Measurements from ENCODE around the gene ZNG1B.
"Not testable (repeated sequence)": the region's sequence is repeated elsewhere in the genome, so short reads cannot be mapped to it uniquely, and the experiment has no call there.

Gene ZNG1B

DNA sequence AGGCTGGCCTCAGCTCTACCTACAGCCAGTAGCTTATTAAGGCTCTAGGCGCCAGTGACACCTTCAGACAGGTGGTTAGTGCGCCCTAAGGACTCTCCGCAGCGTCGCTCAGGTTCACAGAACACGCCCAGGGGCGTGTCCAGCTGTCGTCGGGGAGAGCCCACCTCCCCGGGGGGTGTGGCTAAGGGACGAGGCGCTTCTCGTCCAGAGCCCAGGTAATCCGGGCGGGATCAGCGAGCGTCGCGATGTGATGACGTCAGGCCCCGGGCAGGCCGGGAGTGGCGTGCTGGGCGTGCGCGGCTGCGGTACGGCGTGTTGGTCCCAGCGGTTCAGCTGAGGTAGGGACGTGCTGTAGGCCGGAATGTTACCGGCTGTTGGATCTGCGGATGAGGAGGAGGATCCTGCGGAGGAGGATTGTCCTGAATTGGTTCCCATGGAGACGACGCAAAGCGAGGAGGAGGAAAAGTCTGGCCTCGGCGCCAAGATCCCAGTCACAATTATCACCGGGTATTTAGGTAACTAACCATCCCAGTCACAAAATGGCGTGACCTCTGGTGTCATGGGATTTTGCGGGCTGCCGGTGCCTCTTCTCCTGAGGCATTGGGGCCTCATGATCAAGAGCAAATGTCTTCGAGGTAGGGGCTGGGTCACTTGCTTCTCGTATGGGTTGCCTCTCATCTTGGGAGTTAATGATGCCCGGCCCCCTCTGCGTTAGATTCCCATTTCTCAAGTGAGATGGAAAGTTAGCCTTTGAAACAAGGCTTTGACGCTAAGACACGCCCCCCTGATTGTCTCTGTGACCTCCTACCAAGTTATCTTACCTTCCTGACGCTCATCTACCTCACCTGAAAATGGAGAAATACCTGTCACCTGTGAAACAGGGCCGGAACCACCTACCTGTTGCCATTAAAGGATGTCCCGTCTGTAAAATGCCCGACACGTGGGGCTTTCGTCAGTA, at the start of gene ZNG1B:
TSS of gene ZNG1B (plus strand) at position 184 of the 958 bp plus-strand sequence. CDS start at position 362, 178 bp downstream.
- DNase-seq (ENCODE audit: low spot score), result not testable (repeated sequence)

DNA sequence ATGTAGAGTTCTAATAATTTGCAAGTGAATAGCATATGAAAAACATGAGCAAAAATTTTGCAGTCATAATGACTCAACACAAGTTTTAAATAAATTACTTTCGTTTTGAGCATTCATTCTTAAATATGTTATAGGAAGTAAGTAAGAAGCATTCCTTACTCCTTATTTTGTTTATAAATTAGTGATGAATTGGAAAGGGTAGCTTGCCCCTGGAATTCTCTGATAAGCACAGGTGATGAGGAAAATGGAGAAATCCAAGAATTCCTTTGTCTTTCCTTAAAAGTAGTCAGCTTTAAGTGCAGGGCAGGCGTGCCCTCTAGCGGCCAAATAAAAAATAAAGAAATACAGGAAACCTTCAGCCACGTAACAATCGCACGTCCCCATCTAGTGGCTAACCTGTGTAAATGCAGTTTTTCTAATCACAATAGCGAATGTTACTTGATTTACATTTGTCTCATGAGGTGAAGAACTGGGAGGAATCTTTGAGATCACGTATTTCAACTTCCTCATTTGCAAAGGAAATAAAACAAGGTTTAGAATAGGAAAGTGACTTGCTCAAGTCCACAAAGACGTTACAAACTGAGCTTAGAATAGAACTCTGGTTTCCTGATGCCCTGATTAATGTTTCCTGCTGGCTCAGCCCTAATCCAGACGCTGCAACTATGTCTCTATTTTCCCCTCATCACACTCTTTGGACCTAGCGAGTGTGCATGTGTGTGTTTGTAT, 47.2 kb upstream of the ZNG1B start:
- peak; percentile 44 for DNase-seq (ENCODE audit: low spot score)

DNA sequence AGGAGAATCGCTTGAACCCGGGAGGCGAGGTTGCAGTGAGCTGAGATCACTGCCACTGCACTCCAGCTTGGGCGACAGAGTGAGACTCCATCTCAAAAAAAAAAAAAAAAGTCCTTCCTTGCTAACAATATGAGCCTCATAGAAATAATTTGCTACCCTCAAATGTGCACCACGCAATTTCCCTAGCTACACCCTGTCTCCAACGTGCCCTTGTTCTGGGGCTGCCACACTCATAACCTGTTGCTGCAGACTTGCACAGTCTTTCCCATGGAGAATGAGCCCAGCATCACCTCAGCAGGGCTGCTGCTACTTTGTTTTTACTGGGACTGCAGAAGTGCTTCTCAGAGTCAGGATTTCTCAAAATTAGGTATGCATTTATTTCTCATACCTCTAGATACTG, 46.4 kb upstream of the ZNG1B start:
- DNase-seq (ENCODE audit: low spot score), result no peak

DNA sequence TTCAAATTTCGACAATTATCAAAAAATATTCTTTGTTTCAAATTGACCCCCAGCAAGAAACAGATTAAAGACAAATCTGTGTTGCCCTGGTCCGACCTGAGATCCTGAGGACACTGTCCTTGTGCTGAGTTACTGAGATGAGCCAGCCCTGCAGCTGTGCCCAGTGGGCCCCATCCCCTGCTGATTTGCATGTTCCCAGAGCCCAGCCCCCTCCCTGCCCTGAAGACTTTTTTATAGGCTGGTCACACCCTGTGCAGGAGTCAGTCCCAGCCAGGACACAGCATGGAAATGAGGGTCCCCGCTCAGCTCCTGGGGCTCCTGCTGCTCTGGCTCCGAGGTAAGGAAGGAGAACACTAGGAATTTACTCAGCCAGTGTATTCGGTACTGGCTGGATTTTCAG, 31.4 kb upstream of the ZNG1B start:
- no peak for DNase-seq (ENCODE audit: low spot score)

DNA sequence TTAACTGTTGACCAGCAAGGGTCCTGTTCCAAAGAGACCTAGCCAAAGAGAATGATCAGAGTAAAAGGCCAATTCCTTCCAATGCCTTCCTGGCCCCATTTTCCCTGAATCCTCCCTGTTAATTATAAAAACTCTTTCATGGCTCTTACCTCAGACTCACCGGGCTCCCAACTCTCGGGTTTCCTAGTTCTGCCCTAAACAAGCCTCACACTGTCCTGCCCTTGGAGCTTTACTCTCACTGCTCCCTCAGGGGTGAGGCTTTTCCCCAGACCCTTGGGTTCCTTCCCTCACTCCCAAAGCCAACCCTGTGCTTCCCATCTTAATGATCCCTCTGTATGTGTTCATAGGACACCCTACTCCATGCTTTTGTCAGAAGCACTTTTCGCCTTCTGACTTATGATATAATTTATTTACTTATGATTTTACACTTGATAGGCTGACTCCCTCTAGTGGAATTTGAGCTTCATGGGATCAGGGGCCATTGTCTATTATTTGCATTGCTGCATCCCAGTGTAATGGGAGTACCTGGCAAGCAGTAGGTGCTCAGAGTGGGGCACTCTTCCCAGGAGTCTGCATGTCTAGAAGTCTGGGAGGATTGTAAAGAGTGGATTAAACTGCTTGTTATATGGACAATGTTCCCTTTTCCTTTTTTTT, 29.9 kb upstream of the ZNG1B start:
- DNase-seq (ENCODE audit: low spot score), result no peak

DNA sequence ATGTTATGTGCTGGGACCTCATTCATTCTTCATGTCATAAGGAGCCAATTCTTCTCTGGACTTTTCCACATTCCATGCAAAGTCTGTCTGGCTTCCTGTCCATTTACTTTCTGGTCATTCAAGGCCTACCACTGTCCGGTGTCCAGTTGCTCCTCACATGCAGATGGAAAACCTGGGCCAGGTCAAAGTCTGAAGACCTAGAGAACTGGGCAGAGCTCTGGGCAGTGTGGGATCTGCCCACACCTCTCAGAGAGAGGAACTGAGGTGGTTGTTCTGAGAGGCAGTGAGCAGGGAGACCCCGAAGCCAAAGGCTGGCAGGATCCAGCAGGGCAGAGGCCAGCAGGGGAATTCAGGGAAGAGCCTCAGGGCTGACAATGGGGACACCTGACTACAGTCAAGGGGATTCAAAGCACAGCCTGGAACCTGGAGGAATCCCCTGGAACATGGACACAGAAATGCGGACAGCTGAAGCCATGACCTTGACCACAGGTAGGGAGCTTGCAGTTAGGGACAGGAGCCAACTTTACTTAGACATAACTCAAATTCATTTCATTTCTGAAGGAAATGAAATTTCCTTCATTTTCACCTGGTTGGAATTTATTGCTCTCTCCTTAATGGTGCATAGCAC, 25.7 kb upstream of the ZNG1B start:
- DNase-seq (ENCODE audit: low spot score), result not testable (repeated sequence)

DNA sequence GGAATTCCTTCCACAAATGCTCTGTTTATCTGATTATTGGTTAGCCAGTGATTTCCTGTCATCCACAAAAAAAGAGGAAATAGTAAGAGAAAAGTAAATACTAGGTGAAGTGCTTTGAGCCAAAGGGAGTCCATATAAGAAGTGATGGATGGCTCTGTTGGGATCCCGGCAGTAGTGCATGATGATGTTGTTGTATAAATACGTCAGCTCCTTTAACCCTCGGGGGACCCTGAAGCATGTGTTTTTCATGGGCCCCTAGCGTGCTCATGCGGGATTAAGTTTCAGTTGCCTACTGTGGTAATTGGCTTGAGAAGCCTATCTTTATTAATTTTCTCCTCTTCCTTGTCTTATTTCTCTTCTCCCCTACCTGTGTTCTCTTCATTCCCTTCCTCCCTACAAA, 24.7 kb upstream of the ZNG1B start:
- not testable (repeated sequence) for DNase-seq (ENCODE audit: low spot score)

DNA sequence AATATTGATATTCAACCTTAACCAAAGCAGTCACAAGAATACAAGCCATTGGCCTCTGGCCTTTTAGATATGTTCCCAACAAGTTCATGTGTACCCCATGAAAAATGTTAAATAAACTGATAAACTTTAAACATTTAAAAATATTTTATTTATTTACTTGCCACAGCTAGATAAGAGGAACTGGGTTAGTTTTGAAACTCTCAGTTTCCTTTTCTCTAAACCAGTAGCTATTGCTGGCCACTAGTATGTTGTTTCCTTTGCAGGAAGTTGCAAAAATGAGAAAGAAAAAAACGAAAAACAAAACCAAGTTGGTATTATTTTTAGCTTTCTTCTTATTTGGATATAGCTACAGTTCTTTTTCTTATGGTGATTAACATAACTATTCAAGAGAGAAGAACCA, 5.7 kb upstream of the ZNG1B start:
- not testable (repeated sequence) for DNase-seq (ENCODE audit: low spot score)

DNA sequence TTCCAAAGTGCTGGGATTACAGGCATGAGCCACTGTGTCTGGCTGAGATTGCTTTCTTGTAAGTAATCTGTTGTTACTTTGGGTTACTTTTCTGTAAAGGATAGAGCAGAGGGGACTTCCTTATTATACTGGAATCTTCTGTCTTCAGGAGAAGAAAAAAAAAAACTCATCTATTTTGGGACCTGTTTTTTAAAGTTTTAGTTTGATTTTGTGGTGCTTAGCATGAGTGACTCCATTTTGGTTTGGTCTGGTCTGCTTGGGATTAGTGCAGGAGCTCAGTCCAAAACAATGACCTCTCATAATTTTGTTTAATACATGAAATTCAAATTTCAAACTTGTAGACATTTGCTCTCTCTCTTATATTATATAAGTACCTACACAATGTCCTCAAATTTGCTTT, 4.0 kb upstream of the ZNG1B start:
- DNase-seq (ENCODE audit: low spot score), result not testable (repeated sequence)

DNA sequence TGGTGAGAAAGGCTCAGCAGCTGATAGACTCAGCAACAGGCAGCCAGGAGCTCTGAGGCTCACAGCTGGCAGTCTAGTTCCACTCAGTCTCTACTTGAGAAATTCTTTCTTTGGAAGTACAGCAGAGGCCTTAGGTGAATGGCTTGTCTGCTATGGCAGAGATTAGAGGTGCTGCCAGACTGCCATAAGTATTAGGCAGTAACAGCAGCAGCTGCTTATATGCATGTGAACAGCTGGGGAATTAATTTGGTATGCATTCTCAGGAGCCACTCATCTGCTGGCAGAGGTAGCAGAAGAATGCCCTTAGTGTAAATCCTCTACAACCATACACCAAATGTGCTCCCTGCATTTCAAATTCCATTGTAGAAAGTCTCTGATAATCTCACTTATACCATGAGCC, 28.3 kb downstream of the ZNG1B start:
- DNase-seq (ENCODE audit: low spot score), result not testable (repeated sequence)

DNA sequence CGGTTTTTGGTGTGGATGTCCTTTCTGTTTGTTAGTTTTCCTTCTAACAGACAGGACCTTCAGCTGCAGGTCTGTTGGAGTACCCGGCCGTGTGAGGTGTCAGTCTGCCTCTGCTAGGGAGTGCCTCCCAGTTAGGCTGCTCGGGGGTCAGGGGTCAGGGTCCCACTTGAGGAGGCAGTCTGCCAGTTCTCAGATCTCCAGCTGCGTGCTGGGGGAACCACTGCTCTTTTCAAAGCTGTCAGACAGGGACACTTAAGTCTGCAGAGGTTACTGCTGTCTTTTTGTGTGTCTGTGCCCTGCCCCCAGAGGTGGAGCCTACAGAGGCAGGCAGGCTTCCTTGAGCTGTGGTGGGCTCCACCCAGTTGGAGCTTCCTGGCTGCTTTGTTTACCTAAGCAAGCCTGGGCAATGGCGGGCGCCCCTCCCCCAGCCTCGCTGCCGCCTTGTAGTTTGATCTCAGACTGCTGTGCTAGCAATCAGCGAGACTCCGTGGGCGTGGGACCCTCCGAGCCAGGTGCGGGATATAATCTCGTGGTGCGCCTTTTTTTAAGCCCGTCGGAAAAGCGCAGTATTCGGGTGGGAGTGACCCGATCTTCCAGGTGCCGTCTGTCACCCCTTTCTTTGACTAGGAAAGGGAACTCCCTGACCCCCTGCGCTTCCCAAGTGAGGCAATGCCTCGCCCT, 39.3 kb downstream of the ZNG1B start:
- DNase-seq (ENCODE audit: low spot score), result not testable (repeated sequence)

DNA sequence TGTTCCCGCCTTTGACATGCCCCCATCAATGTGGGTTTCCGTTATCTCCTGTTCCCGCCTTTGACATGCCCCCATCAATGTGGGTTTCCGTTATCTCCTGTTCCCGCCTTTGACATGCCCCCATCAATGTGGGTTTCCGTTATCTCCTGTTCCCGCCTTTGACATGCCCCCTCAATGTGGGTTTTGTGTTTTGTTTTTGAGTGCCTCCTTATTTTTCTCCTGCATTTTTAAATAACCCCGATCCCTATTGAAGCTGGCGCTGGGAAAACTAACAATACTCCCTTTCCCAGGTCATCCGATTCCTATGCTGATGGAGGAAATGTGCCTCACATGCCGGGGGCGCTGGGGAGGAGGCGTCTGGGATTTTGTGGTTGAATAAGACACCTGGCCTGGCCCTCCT, 59.0 kb downstream of the ZNG1B start:
- DNase-seq (ENCODE audit: low spot score), result not testable (repeated sequence)

DNA sequence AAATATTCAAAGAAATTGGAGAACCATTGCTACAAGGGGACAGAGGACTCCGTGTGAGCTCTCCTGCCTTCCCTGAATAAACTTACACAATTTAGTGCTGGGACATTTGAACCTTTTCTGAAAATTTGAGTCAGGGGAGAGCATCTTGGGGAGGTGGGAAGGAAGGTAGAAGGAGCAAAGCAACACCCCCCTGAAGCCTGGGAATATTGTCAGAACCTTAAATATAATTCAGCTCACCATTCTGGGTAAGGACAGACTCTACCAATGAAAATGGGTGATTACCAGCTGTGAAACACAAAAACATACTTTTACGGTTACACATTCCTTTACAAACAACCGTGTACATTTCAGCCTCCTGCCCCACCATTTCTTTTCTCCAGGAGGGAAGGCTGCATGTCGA, 60.9 kb downstream of the ZNG1B start, which contains the start of gene FOXD4L1:
TSS of gene FOXD4L1 (plus strand) at position 301 of the 400 bp plus-strand sequence. CDS start 592 bp downstream, outside the sequence.
- DNase-seq (ENCODE audit: low spot score), result not testable (repeated sequence)

DNA sequence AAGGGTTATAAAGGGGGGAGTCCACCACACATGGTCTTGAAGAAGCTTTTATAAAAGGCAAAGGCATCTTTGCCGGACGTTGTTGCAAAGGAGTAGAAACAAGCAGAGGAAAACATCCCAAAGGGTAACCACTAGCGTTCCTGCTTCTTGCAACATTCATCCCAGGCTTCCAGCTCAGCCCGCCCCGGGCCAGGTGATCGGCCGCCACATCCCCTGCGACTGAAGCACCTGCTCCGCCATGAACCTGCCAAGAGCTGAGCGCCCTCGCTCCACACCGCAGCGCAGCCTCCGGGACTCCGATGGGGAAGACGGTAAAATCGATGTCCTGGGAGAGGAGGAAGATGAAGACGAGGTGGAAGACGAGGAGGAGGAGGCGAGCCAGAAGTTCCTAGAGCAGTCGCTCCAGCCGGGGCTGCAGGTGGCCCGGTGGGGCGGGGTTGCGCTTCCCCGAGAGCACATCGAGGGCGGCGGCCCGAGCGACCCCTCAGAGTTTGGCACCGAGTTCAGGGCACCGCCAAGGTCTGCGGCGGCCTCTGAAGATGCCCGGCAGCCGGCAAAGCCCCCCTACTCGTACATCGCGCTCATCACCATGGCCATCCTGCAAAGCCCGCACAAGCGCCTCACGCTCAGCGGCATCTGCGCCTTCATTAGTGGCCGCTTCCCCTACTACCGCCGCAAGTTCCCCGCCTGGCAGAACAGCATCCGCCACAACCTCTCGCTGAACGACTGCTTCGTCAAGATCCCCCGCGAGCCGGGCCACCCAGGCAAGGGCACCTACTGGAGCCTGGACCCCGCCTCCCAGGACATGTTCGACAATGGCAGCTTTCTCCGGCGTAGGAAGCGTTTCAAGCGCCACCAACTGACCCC, 61.8 kb downstream of the ZNG1B start:
- DNase-seq (ENCODE audit: low spot score), result not testable (repeated sequence)

DNA sequence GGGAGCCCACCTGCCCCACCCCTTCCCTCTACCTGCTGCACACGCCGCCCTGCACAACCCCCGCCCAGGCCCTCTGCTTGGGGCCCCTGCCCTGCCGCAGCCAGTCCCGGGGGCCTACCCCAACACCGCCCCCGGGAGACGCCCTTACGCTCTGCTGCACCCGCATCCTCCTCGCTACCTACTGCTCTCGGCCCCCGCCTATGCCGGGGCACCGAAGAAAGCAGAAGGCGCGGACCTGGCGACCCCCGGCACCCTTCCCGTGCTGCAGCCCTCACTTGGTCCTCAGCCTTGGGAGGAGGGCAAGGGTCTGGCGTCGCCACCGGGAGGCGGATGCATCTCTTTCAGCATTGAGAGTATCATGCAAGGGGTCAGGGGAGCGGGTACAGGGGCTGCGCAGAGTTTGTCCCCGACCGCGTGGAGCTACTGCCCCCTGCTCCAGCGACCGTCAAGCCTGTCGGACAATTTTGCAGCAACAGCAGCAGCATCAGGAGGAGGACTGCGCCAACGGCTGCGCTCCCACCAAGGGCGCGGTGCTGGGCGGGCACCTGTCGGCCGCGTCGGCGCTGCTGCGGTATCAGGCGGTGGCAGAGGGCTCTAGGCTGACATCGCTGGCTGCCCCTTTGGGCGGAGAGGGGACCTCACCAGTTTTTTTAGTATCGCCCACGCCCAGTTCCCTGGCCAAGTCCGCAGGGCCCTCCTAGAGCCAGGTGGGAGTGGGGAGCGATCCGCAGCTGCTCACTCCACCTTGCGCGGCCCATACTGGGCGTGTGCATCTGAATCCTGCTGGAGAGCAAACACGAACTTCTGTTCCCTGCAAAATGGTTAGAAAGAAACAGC, 62.6 kb downstream of the ZNG1B start:
- DNase-seq (ENCODE audit: low spot score), result not testable (repeated sequence)

DNA sequence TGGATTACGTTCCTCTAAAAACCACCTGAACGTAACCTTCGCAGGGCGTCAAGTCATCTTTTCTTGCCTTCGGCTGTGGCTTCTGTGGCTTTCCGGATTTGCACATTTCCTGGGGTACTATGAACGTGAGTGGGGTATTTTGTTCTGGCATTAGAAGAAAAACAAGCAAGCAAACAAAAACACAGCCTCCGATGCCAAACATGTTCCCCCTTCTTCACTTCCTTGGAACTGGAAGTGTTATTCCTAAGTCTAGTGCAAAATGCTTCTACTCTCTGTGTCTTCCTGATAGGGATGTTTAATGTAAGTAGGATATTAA, 63.2 kb downstream of the ZNG1B start:
- DNase-seq (ENCODE audit: low spot score), result peak; percentile 1

DNA sequence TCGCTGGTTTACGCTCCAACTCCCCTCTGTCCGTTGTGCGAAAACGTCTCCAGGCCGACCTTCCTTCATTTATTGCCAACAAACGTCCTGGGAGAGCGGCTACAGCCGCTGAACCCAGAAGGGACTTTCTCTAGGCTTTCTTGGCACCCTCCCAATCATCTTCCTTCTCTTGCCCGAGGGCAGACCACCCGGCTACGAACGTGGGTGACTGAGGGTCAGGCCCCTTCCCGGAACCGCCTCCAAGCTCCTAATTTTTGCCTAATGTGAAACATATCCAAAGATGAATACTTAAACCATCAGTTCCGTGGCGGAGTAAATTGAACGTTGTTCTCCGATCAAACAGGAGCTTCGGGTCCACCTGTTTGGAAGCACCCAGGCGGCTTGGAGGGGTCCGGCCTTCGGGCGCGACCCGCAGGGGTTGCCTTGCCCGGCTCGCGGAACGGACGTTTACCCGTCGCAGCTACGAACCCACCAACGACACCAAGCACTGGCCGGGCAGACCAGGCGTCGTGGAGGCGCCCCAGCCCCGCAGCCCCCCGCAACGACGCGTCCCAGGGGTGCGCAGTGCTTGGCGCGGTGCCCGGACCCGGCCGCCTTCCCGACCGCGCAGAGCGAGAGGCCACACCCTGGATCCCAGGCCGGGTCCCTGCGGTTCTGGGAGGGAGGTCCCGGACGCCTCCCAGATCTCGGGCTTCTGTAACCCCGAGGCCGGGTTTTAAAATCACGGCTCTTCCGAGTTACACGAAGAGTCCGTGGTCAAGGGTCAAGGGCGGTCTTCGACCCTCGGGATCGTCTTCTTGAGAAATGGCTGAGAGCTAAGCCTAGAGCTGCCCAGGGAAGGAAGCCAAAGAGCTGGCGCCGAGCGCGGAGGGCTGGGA, 65.0 kb downstream of the ZNG1B start:
- DNase-seq (ENCODE audit: low spot score), result peak; percentile 4

Measured in AG08396 (cell line).